ENCODE results near the gene PPY. TPM values are rescaled to one million over a fixed set of nuclear protein-coding genes. Genes with fewer than 3 reads are reported as not detected.
A peak's percentile ranks its signal among the peaks of the same experiment; 100 is the strongest.
"Not testable (repeated sequence)": the region's sequence is repeated elsewhere in the genome, so short reads cannot be mapped to it uniquely, and the experiment has no call there.

The PPY gene
- total RNA-seq, 1 experiment from 2014 or later: not detected

GRCh38 chr17:43905985-43906852, 36.1 kb downstream of the PPY start:
- peak; percentile 27 for DNase-seq (ENCODE audit: low spot score)

GRCh38 chr17:43905400-43905984, 36.8 kb downstream of the PPY start:
- DNase-seq (ENCODE audit: low spot score): no peak

GRCh38 chr17:43901861-43902589, 40.3 kb downstream of the PPY start:
- no peak for DNase-seq (ENCODE audit: low spot score)

GRCh38 chr17:43900858-43901754, 41.2 kb downstream of the PPY start:
- DNase-seq (ENCODE audit: low spot score): peak; percentile 27

GRCh38 chr17:43900183-43900857, 42.0 kb downstream of the PPY start:
- peak; percentile 62 for DNase-seq (ENCODE audit: low spot score)

- DNase-seq (ENCODE audit: low spot score): no peak
These were observed 43.8 kb downstream of the PPY start for GRCh38 chr17:43898446-43898845.

GRCh38 chr17:43897831-43898230, 44.4 kb downstream of the PPY start:
- DNase-seq (ENCODE audit: low spot score): no peak

- DNase-seq (ENCODE audit: low spot score): not testable (repeated sequence)
These were observed 47.8 kb downstream of the PPY start for GRCh38 chr17:43894494-43894893.

GRCh38 chr17:43892647-43892952, 49.7 kb downstream of the PPY start:
- no peak for DNase-seq (ENCODE audit: low spot score)

GRCh38 chr17:43891851-43892646, 50.2 kb downstream of the PPY start:
- no peak for DNase-seq (ENCODE audit: low spot score)

Other genes with a start within 250 kb of the PPY start
- gene SOST, start 183.7 kb downstream of the PPY start, total RNA-seq (2014; rRNA removed; shearing (Covaris generic)): not detected in 2 replicates
- 40.2 and 40.8 TPM in 2 replicates for gene DUSP3, start 163.5 kb downstream of the PPY start, total RNA-seq (2014; rRNA removed; shearing (Covaris generic))
- gene CFAP97D1, start 162.0 kb downstream of the PPY start, total RNA-seq (2014; rRNA removed; shearing (Covaris generic)): 0.05 and 0.26 TPM in 2 replicates
- 12.0 and 13.9 TPM in 2 replicates for gene MPP3, start 109.3 kb downstream of the PPY start, total RNA-seq (2014; rRNA removed; shearing (Covaris generic))
- not detected in 2 replicates for gene CD300LG, start 95.3 kb downstream of the PPY start, total RNA-seq (2014; rRNA removed; shearing (Covaris generic))
- gene MPP2, start 34.9 kb downstream of the PPY start, total RNA-seq (2014; rRNA removed; shearing (Covaris generic)): 0.29 and 0.56 TPM in 2 replicates
- not detected in 2 replicates for gene PYY, start 11.5 kb upstream of the PPY start, total RNA-seq (2014; rRNA removed; shearing (Covaris generic))
- 2.7 and 4.2 TPM in 2 replicates for gene NAGS, start 62.1 kb upstream of the PPY start, total RNA-seq (2014; rRNA removed; shearing (Covaris generic))
- gene TMEM101, start 72.5 kb upstream of the PPY start, total RNA-seq (2014; rRNA removed; shearing (Covaris generic)): 78.2 and 83.1 TPM in 2 replicates
- 38.9 and 50.0 TPM in 2 replicates for gene LSM12, start 124.2 kb upstream of the PPY start, total RNA-seq (2014; rRNA removed; shearing (Covaris generic))
- 64.6 and 74.2 TPM in 2 replicates for gene G6PC3, start 128.3 kb upstream of the PPY start, total RNA-seq (2014; rRNA removed; shearing (Covaris generic))
- 54.8 and 56.3 TPM in 2 replicates for gene HDAC5, start 181.2 kb upstream of the PPY start, total RNA-seq (2014; rRNA removed; shearing (Covaris generic))
- gene HROB, start 199.5 kb upstream of the PPY start, total RNA-seq (2014; rRNA removed; shearing (Covaris generic)): 5.8 and 7.8 TPM in 2 replicates
- gene ASB16, start 228.2 kb upstream of the PPY start, total RNA-seq (2014; rRNA removed; shearing (Covaris generic)): 0.03 TPM in 1 of 2 replicates, not detected in the other
- gene TMUB2, start 244.5 kb upstream of the PPY start, total RNA-seq (2014; rRNA removed; shearing (Covaris generic)): 41.9 and 45.4 TPM in 2 replicates

Data from HT-29 (cell line).